Body of pancreas (tissue), 4 donors: ENCODE measurements around the gene MRPL11. TPM values are rescaled to one million over a fixed set of nuclear protein-coding genes. Genes with fewer than 3 reads are reported as not detected.

Experiments
- ATAC-seq: fragments of 150-250 bp; one replicate; pipeline ENCODE4 v1.9.1; 2016
- DNase-seq, 4 donors: peaks; one replicate each; pipeline ENCODE4 v3.0.0-alpha.2; 2019
- H3K27ac ChIP-seq, 4 donors: fragments of 200-600 bp; sonication (generic); 1 replicate in 3 of 4; 2 replicates in 1 of 4; pipeline versions ENCODE4 v1.5.1 to v1.6.1; 2016 to 2019; ENCODE audit warnings: mild to moderate bottlenecking in 1 of 4, mixed read lengths in 1 of 4, moderate library complexity in 1 of 4
- H3K27me3 ChIP-seq, 2 donors: fragments of 200-600 bp; sonication (generic); one replicate each; pipeline ENCODE4 v1.6.0; 2016; ENCODE audit warnings: mild to moderate bottlenecking in 1 of 2
- H3K36me3 ChIP-seq, 2 donors: fragments of 200-600 bp; sonication (generic); replicated peaks in 1 of 2; 2 replicates each; pipeline ENCODE4 v1.5.1; 2016; ENCODE audit warnings: low read depth in 2 of 2; ENCODE audit not compliant: insufficient read depth in 1 of 2
- H3K4me1 ChIP-seq: fragments of 200-600 bp; sonication (generic); one replicate; pipeline ENCODE4 v1.6.0; 2016
- H3K4me3 ChIP-seq, 2 donors: fragments of 200-600 bp; sonication (generic); 1 replicate in 1 of 2; 2 replicates in 1 of 2; pipeline ENCODE4 v1.5.1; 2016 to 2019
- H3K9me3 ChIP-seq, 3 donors: fragments of 200-600 bp; sonication (generic); 1 replicate in 2 of 3; 2 replicates in 1 of 3; pipeline ENCODE4 v1.5.1; 2016
- CTCF ChIP-seq, 7 experiments: fragments of 450-650 bp in 4 of 7; fragments of 200-600 bp in 3 of 7; sonication (generic) in 3 of 7; IDR thresholded peaks; one replicate each; pipeline ENCODE4 v1.5.1; 2016 to 2019; ENCODE audit warnings: antibody characterized with exemption in 7 of 7
- POLR2A ChIP-seq, 3 donors: fragments of 450-650 bp; IDR thresholded peaks; one replicate each; pipeline ENCODE4 v1.6.1; 2016; ENCODE audit warnings: antibody characterized with exemption in 3 of 3, mild to moderate bottlenecking in 2 of 3
- WGBS, 2 donors: methylation state at CpG; one replicate each; pipeline ENCODE4 v1.1.5; 2017; 5-methylcytosine and 5-hydroxymethylcytosine counted together
- intact Hi-C: fragments of 100-400 bp; cut with DNase I; formaldehyde crosslinking; loops from one replicate; pipeline ENCODE4 v1.15.1; 2023
- total RNA-seq, 2 donors: library from RNA; depleted of rRNA; stranded (reverse); fragments of >200 nt; gene quantifications; one replicate each; pipeline ENCODE4 v1.1.0, GENCODE V29; 2016

MRPL11 gene
- 10 to 100 TPM; 20.8 to 22.1 TPM for total RNA-seq

DNA sequence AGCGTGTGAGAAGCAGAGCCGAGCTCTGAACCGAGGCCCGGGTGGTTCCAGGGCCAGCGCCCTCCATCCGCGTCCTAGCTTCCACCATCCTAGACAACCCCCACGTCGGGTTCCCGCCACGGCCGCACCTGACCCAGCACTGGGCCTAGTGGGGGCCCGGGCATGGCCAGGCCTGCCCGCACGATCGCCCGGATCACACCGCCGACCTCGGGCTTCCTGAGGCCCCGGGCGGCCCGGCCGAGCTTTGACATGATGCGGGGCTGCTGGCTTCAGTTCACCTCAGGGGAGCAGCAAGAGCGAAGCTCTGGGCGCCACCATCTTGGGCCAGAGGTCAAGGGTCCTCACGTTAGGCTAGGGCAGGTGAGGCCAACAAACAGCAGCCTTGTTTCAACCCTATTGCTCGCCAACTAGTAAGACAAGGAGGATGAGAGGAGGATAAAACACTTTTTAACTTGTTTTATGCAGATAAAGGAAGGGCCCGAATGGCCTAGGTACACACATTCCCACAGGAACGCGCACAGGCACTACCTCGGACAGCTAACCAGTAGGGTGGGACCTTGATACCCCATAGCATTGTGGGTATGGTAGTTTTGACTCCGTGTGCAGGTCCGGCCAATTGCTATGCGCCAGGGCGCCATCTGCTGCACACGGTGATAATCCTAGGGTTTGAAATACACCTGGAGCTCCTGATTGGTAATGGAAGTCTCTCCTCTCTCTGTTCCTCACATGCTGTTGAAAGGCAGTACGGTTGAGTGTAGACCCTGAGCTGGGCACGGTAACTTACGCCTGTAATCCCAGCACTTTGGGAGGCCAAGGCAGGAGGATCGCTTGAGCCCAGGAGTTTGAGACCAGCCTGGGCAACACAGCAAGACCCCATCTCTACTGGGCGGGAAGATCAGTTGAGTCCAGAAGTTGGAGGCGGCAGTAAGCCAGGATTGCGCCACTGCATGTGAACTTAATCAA, at the start of gene MRPL11:
MRPL11 (minus strand) TSS at position 345 of the 963 bp plus-strand sequence; CDS start at position 251, 94 bp downstream.
- 0 to 5% methylated on average over 13 to 45 of the region's 45 CpGs for WGBS, 2 donors

GRCh38 chr11:66484806-66485380, 46.2 kb upstream of the MRPL11 start:
- Histone ChIP-seq H3K27ac (no peak overlapping the region), H3K4me3 (no peak overlapping the region), H3K4me1 (peaks cover 7% of the 10 kb centered on the region), H3K27me3 (no peaks in the 10 kb centered on the region), H3K9me3 (no peaks in the 10 kb centered on the region), H3K36me3 (peaks cover 5 to 15% of the 10 kb centered on the region in 2 donors)
- DNase-seq (no peak), ATAC-seq (no peak)
- 72 to 83% methylated on average over 7 of the region's 7 CpGs for WGBS, 2 donors
- intact Hi-C loops: no loop called here
- TF ChIP-seq POLR2A (IDR thresholded peaks at IDR 0.05) (no peak), CTCF (IDR thresholded peaks at IDR 0.05) (no peak)

More for the DNA sequence above, at the start of gene MRPL11:
- Histone ChIP-seq H3K9me3 (no peaks in the 10 kb centered on the region), H3K36me3 (peaks cover 0 to 6% of the 10 kb centered on the region in 2 donors), H3K27me3 (no peaks in the 10 kb centered on the region), H3K4me1 (peaks cover 9% of the 10 kb centered on the region), H3K4me3 (peak within 1 kb of the TSS; percentile 81 to 89), H3K27ac (peak within 1 kb of the TSS; percentile 81 to 93 (median 82))
- peak; percentile 86 to 94 (median 92) for DNase-seq
- intact Hi-C loops: no loop called here
- ATAC-seq: peak; percentile 99
- TF ChIP-seq CTCF (IDR thresholded peaks at IDR 0.05): peak in 6 of 7 experiments; percentile 35 to 68 (median 54)
- TF ChIP-seq POLR2A (IDR thresholded peaks at IDR 0.05): peak in 2 of 3 donors; percentile 36 to 40

DNA sequence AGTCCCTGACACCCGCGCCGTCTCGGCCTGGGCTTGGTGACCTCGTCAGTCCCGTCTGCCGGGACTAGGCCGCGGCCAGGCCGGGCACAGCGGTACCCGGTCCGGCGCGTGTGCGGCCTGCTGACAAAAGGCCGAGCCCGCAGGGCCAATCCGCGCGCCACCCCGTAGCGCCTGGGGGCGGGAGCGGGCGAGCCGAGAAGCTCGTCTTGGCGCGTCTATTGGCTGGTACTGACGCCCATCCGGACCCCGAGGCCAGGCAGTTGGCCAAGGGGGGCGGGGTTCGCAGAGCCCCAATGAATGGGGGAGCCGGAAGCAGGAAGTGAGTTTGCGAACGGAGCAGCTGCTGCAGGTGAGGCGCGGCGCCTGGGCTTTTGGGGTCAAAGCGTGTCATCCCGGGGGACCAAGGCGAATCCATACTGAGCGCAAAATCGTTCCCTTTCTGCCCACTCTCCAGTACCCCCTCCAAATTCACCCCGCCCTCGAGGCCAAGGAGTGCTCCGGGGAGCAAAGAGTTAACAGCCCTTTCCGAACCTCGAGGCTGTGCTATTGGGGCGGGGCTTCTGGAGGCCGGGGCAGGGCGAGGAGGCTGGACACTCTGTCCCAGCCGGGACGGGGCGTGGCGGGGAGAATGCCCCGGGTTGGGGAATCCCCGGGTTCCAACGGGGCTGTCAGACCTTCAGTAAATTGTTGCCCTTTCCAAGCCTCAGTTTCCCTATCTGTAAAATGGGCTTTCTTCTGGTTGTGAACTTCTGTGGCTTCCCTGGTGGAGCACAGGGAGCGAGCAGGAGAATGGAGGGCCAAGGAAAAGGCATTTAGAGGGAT, 41.7 kb upstream of the MRPL11 start, which contains the start of gene DPP3:
DPP3 (plus strand) TSS at position 318 of the 822 bp plus-strand sequence. CDS start 1,767 bp downstream, outside the sequence.
- Histone ChIP-seq H3K4me3 (peak within 1 kb of the TSS; percentile 54 to 70), H3K27me3 (no peaks in the 10 kb centered on the region), H3K27ac (peak within 1 kb of the TSS; percentile 94 to 97 (median 95)), H3K9me3 (no peaks in the 10 kb centered on the region), H3K4me1 (peaks cover 15% of the 10 kb centered on the region), H3K36me3 (peaks cover 0 to 3% of the 10 kb centered on the region in 2 donors)
- WGBS, 2 donors: 1 to 2% methylated on average over 11 to 58 of the region's 62 CpGs
- ATAC-seq: peak; percentile 95
- intact Hi-C loops: no loop called here
- TF ChIP-seq POLR2A (IDR thresholded peaks at IDR 0.05) (peak; percentile 95 to 97 (median 97)), CTCF (IDR thresholded peaks at IDR 0.05) (peak in 2 of 7 experiments; percentile 7 to 20)
- peak; percentile 98 to 99 (median 98) for DNase-seq

- intact Hi-C loops: no loop called here
- Histone ChIP-seq H3K36me3 (peaks cover 0 to 3% of the 10 kb centered on the region in 2 donors), H3K27ac (peak overlapping the region; percentile 94 to 97 (median 95)), H3K27me3 (no peaks in the 10 kb centered on the region), H3K4me1 (peaks cover 15% of the 10 kb centered on the region), H3K4me3 (peak overlapping the region; percentile 54 to 70), H3K9me3 (no peaks in the 10 kb centered on the region)
- ATAC-seq (peak; percentile 48), DNase-seq (peak; percentile 52 to 61 (median 57))
- TF ChIP-seq POLR2A (IDR thresholded peaks at IDR 0.05) (no peak), CTCF (IDR thresholded peaks at IDR 0.05) (no peak)
- 2 to 3% methylated on average over 23 to 34 of the region's 34 CpGs for WGBS, 2 donors
These were observed 40.9 kb upstream of the MRPL11 start for GRCh38 chr11:66479394-66480116.
